Transverse colon (tissue), 4 donors: ENCODE measurements around the gene TANGO6. TPM values are rescaled to one million over a fixed set of nuclear protein-coding genes. Genes with fewer than 3 reads are reported as not detected.

Source experiments
- DNase-seq: peaks from one replicate; pipeline ENCODE4 v3.0.0-alpha.2; 2019
- H3K27ac ChIP-seq, 4 donors: fragments of 200-600 bp; sonication (generic); 2 replicates each; pipeline ENCODE4 v1.5.1; 2016 to 2018; ENCODE audit warnings: inconsistent platforms in 4 of 4
- H3K27me3 ChIP-seq: fragments of 200-600 bp; sonication (generic); 2 replicates; pipeline ENCODE4 v1.5.1; 2017; ENCODE audit warnings: inconsistent platforms
- H3K36me3 ChIP-seq, 4 donors: fragments of 200-600 bp; sonication (generic); 2 replicates each; pipeline ENCODE4 v1.5.1; 2017 to 2019; ENCODE audit warnings: inconsistent platforms in 4 of 4
- H3K4me1 ChIP-seq, 4 donors: fragments of 200-600 bp; sonication (generic); 2 replicates each; pipeline ENCODE4 v1.5.1; 2017 to 2020; ENCODE audit warnings: inconsistent platforms in 4 of 4
- H3K4me3 ChIP-seq, 4 donors: fragments of 200-600 bp; sonication (generic); 1 replicate in 1 of 4; 2 replicates in 3 of 4; pipeline versions ENCODE4 v1.5.1 to v1.6.1; 2017 to 2019; ENCODE audit warnings: inconsistent platforms in 4 of 4
- H3K9me3 ChIP-seq, 2 donors: fragments of 200-600 bp; sonication (generic); 2 replicates each; pipeline ENCODE4 v1.5.1; 2017 to 2019; ENCODE audit warnings: inconsistent platforms in 2 of 2
- EP300 ChIP-seq: sonication (generic); formaldehyde crosslinking; IDR thresholded peaks from one replicate; pipeline ENCODE4 v1.6.1; 2017; ENCODE audit warnings: antibody characterized with exemption, low read depth
- POLR2A ChIP-seq: fragments of 450-650 bp; IDR thresholded peaks from one replicate; pipeline ENCODE4 v1.6.1; 2016; ENCODE audit warnings: antibody characterized with exemption, mild to moderate bottlenecking, moderate library complexity
- POLR2AphosphoS5 ChIP-seq, 3 donors: sonication (generic); formaldehyde crosslinking; IDR thresholded peaks; one replicate each; pipeline ENCODE4 v1.6.1; 2016; ENCODE audit warnings: antibody characterized with exemption in 3 of 3
- WGBS, 2 donors: methylation state at CpG; one replicate each; pipeline ENCODE4 v1.1.5; 2018; ENCODE audit warnings: low coverage in 1 of 2; 5-methylcytosine and 5-hydroxymethylcytosine counted together
- in situ Hi-C, 4 donors: fragments of 200-750 bp; cut with MboI; loops; one replicate each; pipeline versions ENCODE4 v1.15.0 to v1.15.1; 2017; ENCODE audit warnings: low sequenced_read_pairs in 3 of 4, low pct_ligation_motif_present in 1 of 4, low pct_unique_long_range_greater_than_20kb in 1 of 4
- intact Hi-C: fragments of 100-400 bp; cut with DNase I; formaldehyde crosslinking; loops from one replicate; pipeline ENCODE4 v1.15.1; 2023; ENCODE audit warnings: low total_unique reads
- total RNA-seq, 4 donors: library from RNA; depleted of rRNA; stranded (reverse); fragments of >200 nt; gene quantifications; one replicate each; pipeline ENCODE4 v1.1.0, GENCODE V29; 2016
- TF ChIP-seq, protein P1 (sequence below), 5 experiments: fragments of 200-600 bp in 3 of 5; fragments of 450-650 bp in 2 of 5; sonication (generic) in 3 of 5; IDR thresholded peaks; 1 replicate in 2 of 5; 2 replicates in 3 of 5; pipeline ENCODE4 v1.5.1; 2016 to 2017; ENCODE audit warnings: antibody characterized with exemption in 5 of 5, inconsistent platforms in 3 of 5, mild to moderate bottlenecking in 2 of 5, moderate library complexity in 1 of 5

The TANGO6 gene
- total RNA-seq, 4 donors from 2014 or later = 10.6 to 55.4 (median 22.8) TPM

DNA sequence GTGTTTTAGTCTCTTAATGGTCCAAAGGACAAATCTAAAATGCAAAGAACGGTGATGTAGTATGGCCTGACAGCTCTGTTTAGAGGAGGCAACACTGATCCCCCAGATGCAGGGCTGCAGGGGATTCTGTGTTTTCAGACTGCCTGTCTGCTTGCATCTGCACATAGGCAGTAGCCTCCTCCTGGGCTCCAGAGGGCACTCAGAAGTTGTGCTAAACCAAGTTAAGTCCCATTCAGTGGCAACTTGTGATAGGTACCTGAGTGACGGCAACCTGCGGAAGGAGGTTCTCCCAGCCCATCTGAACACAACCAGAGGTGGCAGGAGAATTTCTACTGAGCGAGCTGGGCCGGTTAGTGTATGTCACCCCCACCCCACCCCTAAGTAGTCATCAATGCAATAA lies 272.0 kb downstream of the TANGO6 start:
- intact Hi-C loops = no loop called here
- WGBS, 2 donors = 94 to 100% methylated on average over 1 to 5 of the region's 5 CpGs
- H3K27ac ChIP-seq = no peak overlapping the region
- no peak overlapping the region for H3K4me3 ChIP-seq
- H3K36me3 ChIP-seq = peaks cover 0 to 44% (median 11%) of the 10 kb centered on the region in 4 donors
- TF ChIP-seq POLR2AphosphoS5 (IDR thresholded peaks at IDR 0.05) (no peak), EP300 (no peak), POLR2A (no peak)
- TF ChIP-seq, protein P1, sequence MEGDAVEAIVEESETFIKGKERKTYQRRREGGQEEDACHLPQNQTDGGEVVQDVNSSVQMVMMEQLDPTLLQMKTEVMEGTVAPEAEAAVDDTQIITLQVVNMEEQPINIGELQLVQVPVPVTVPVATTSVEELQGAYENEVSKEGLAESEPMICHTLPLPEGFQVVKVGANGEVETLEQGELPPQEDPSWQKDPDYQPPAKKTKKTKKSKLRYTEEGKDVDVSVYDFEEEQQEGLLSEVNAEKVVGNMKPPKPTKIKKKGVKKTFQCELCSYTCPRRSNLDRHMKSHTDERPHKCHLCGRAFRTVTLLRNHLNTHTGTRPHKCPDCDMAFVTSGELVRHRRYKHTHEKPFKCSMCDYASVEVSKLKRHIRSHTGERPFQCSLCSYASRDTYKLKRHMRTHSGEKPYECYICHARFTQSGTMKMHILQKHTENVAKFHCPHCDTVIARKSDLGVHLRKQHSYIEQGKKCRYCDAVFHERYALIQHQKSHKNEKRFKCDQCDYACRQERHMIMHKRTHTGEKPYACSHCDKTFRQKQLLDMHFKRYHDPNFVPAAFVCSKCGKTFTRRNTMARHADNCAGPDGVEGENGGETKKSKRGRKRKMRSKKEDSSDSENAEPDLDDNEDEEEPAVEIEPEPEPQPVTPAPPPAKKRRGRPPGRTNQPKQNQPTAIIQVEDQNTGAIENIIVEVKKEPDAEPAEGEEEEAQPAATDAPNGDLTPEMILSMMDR (IDR thresholded peaks at IDR 0.05) = no peak
- no peaks in the 10 kb centered on the region for H3K9me3 ChIP-seq
- DNase-seq = no peak
- in situ Hi-C loops = loop anchor here in 1 of 4 donors (25.0 kb wide), 1 partner anchor 203 kb away; no protein-coding TSS in a partner anchor
- H3K27me3 ChIP-seq = no peaks in the 10 kb centered on the region
- H3K4me1 ChIP-seq = peaks cover 0 to 4% (median 0%) of the 10 kb centered on the region in 4 donors

DNA sequence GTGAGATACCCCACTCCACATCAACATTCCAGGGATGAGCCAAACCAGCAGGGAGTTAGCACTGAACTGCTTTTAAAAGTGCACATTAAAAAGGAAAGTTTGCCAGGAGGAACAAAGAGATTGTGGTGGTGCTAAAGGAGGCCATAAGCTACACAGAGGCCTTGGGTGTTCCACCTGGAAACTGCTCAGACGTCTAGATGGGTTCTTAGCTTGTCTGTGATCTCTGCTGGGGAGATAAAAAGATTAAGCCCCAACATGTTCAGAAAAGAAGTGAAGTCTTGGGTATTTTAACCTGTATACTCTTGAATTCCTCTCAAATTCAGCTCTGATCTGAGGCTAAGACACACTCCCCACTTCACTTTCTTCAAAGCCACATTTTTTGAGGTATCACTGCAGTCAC lies 272.5 kb downstream of the TANGO6 start:
- Histone ChIP-seq H3K4me1 (peaks cover 0 to 4% (median 0%) of the 10 kb centered on the region in 4 donors), H3K4me3 (no peak overlapping the region), H3K36me3 (peaks cover 0 to 49% (median 13%) of the 10 kb centered on the region in 4 donors), H3K27me3 (no peaks in the 10 kb centered on the region), H3K9me3 (no peaks in the 10 kb centered on the region), H3K27ac (no peak overlapping the region)
- intact Hi-C loops (no loop called here), in situ Hi-C loops (loop anchor here in 1 of 4 donors (25.0 kb wide), 1 partner anchor 204 kb away; no protein-coding TSS in a partner anchor)
- WGBS, 2 donors = 67 to 100% methylated on average over 1 of the region's 1 CpG
- no peak for DNase-seq
- no peak for TF ChIP-seq POLR2A
- TF ChIP-seq EP300 = no peak
- no peak for TF ChIP-seq POLR2AphosphoS5 (IDR thresholded peaks at IDR 0.05)
- TF ChIP-seq, protein P1 (IDR thresholded peaks at IDR 0.05) = no peak

DNA sequence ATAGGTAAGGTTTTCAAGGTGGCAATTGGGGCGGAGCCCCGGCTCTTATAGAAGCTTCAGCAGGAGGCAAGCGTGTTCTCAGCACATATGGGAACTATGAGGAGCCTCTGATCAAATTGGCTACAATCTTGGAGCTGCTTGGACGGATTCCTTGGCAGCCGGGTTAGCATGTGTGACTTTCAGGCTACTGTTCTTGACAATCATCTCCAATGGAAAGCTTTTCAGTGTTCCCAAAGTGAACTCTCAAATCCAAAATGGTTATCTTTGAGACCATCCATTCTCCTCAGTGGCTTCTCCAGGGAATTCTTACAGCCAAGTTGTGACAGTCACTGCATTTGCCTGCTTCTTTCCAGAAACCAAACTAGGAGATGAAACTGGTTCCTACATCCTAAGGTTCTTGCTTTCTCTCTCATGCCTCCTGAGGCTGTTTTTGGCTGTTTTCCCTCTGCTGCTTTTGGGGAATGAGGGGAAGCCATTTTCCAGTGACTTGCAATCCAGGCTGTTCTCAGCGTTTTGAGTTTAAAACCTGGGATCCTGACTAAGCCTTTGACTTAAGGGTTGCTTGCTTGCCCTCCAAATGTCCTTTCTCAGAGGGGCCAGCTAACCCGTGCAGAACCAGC lies 273.0 kb downstream of the TANGO6 start:
- no peak for DNase-seq
- whole genome bisulfite sequencing, 2 donors = 86 to 92% methylated on average over 5 to 7 of the region's 7 CpGs
- no peaks in the 10 kb centered on the region for H3K27me3 ChIP-seq
- intact Hi-C loops (no loop called here), in situ Hi-C loops (loop anchor here in 1 of 4 donors (25.0 kb wide), 1 partner anchor 204 kb away; no protein-coding TSS in a partner anchor)
- H3K4me3 ChIP-seq = no peak overlapping the region
- H3K27ac ChIP-seq = no peak overlapping the region
- peaks cover 0 to 4% (median 0%) of the 10 kb centered on the region in 4 donors for H3K4me1 ChIP-seq
- H3K36me3 ChIP-seq = peaks cover 0 to 53% (median 13%) of the 10 kb centered on the region in 4 donors
- no peaks in the 10 kb centered on the region for H3K9me3 ChIP-seq
- TF ChIP-seq EP300 = no peak
- TF ChIP-seq, protein P1 (IDR thresholded peaks at IDR 0.05) = no peak

DNA sequence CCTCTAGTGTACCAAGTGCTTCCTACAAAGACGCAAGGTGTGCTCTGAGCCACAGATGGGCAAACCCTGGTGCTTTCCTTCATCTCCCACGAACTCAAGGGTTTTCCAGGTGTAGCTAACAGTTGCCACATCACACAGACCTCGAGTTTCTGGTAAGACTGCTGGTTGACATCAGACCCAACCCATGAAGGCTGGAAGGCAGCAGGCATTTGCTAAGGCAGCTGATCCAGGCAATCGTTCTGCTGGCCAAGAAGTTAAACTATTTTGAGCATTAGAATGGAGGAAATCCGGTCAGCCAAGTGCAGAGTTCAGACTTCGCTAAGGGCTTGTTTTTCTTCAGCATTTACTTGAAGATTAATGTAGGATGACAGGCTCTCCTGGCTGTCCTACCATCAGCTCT lies 273.6 kb downstream of the TANGO6 start:
- H3K4me3 ChIP-seq = no peak overlapping the region
- H3K27me3 ChIP-seq = no peaks in the 10 kb centered on the region
- H3K4me1 ChIP-seq = peaks cover 0 to 4% (median 0%) of the 10 kb centered on the region in 4 donors
- in situ Hi-C loops = loop anchor here in 1 of 4 donors (25.0 kb wide), 1 partner anchor 205 kb away; no protein-coding TSS in a partner anchor
- no peaks in the 10 kb centered on the region for H3K9me3 ChIP-seq
- DNase-seq = no peak
- intact Hi-C loops = no loop called here
- TF ChIP-seq POLR2AphosphoS5 (IDR thresholded peaks at IDR 0.05) (no peak), POLR2A (no peak), EP300 (no peak)
- TF ChIP-seq, protein P1 (IDR thresholded peaks at IDR 0.05) = no peak
- peaks cover 0 to 53% (median 13%) of the 10 kb centered on the region in 4 donors for H3K36me3 ChIP-seq
- H3K27ac ChIP-seq = no peak overlapping the region
- WGBS, 2 donors = 65 to 73% methylated on average over 4 to 6 of the region's 6 CpGs
